H1 (cell line): ENCODE measurements around the gene GPR171. TPM values are rescaled to one million over a fixed set of nuclear protein-coding genes. Genes with fewer than 3 reads are reported as not detected.

ENCODE experiments used
- CTCF ChIA-PET: fragments of 300-600 bp; sonication (Branson Sonifier 250); formaldehyde crosslinking; loops from one replicate; lab custom pipeline; 2021; ENCODE audit not compliant: partially characterized antibody; lab: Charles Lee
- POLR2A ChIA-PET: fragments of 300-600 bp; sonication (Branson Sonifier 250); formaldehyde crosslinking; loops from one replicate; lab custom pipeline; 2021; ENCODE audit warnings: inconsistent platforms; ENCODE audit not compliant: partially characterized antibody; lab: Charles Lee
- DNase-seq, 2 experiments: peaks; one replicate each; pipeline versions ENCODE4 v3.0.0 to v3.0.0-alpha.2; 2010 to 2022; ENCODE audit warnings: low spot score in 2 of 2, low read depth in 1 of 2, mixed read lengths in 1 of 2
- FAIRE-seq: peaks from 2 replicates; lab custom pipeline; 2011; peaks lifted over from hg19 to GRCh38; lab: Jason Lieb, UNC
- H2AFZ ChIP-seq: 2 replicates; pipeline ENCODE4 v1.8.1; 2012; ENCODE audit warnings: low read length, inconsistent platforms
- H2AK5ac ChIP-seq: 2 replicates; pipeline ENCODE4 v1.6.1; 2013; ENCODE audit warnings: low read depth, low read length
- H2BK120ac ChIP-seq: replicated peaks from 2 replicates; pipeline ENCODE3; 2013; ENCODE audit warnings: low read depth, low read length, inconsistent platforms
- H2BK12ac ChIP-seq: 2 replicates; pipeline ENCODE4 v1.6.1; 2013; ENCODE audit warnings: low read depth, low read length
- H2BK15ac ChIP-seq: 2 replicates; pipeline ENCODE4 v1.6.1; 2013; ENCODE audit warnings: low read length
- H2BK20ac ChIP-seq: 2 replicates; pipeline ENCODE4 v1.6.1; 2013; ENCODE audit warnings: low read length
- H2BK5ac ChIP-seq: 2 replicates; pipeline ENCODE4 v1.6.1; 2013; ENCODE audit warnings: low read depth, low read length
- H3K14ac ChIP-seq: 2 replicates; pipeline ENCODE4 v1.6.1; 2013; ENCODE audit warnings: inconsistent platforms; ENCODE audit not compliant: insufficient read length
- H3K18ac ChIP-seq: 2 replicates; pipeline ENCODE4 v1.6.1; 2013; ENCODE audit warnings: low read length; ENCODE audit errors: extremely low read depth
- H3K23ac ChIP-seq: 2 replicates; pipeline ENCODE4 v1.6.1; 2013; ENCODE audit warnings: inconsistent platforms; ENCODE audit not compliant: insufficient read length
- H3K23me2 ChIP-seq: 2 replicates; pipeline ENCODE4 v1.6.1; 2013; ENCODE audit warnings: low read depth, low read length
- H3K27ac ChIP-seq: 2 replicates; pipeline ENCODE4 v1.6.1; 2011; ENCODE audit warnings: low read depth, low read length, inconsistent platforms
- H3K27me3 ChIP-seq, 4 experiments: replicated peaks in 1 of 4; 1 replicate in 1 of 4; 2 replicates in 3 of 4; pipeline versions ENCODE4 v1.6.1 to v1.8.1; 2011 to 2013; ENCODE audit warnings: low read length in 3 of 4, mild to moderate bottlenecking in 3 of 4, inconsistent platforms in 2 of 4, mixed read lengths in 2 of 4, moderate library complexity in 1 of 4; ENCODE audit not compliant: control insufficient read depth in 3 of 4, insufficient read depth in 3 of 4; ENCODE audit errors: extremely low read depth in 1 of 4
- H3K36me3 ChIP-seq, 4 experiments: 2 replicates each; pipeline versions ENCODE4 v1.6.1 to v1.8.1; 2011 to 2013; ENCODE audit warnings: mild to moderate bottlenecking in 4 of 4, low read length in 3 of 4, moderate library complexity in 2 of 4, control low read depth in 1 of 4, inconsistent platforms in 1 of 4; ENCODE audit not compliant: insufficient read depth in 4 of 4, control insufficient read depth in 2 of 4
- H3K4ac ChIP-seq: replicated peaks from 2 replicates; pipeline ENCODE3; 2013; ENCODE audit warnings: low read length, low read depth, mixed read lengths, inconsistent platforms; ENCODE audit not compliant: insufficient read length
- H3K4me1 ChIP-seq, 4 experiments: replicated peaks in 1 of 4; 1 replicate in 1 of 4; 2 replicates in 3 of 4; pipeline versions ENCODE4 v1.6.1 to v1.8.1; 2011 to 2013; ENCODE audit warnings: low read length in 3 of 4, inconsistent platforms in 2 of 4, mixed read lengths in 1 of 4; ENCODE audit not compliant: insufficient read depth in 4 of 4, control insufficient read depth in 3 of 4
- H3K4me2 ChIP-seq, 2 experiments: 2 replicates each; pipeline versions ENCODE4 v1.6.1 to v1.8.1; 2011 to 2013; ENCODE audit warnings: low read depth in 2 of 2, low read length in 2 of 2, control low read depth in 1 of 2, inconsistent platforms in 1 of 2, mild to moderate bottlenecking in 1 of 2; ENCODE audit not compliant: insufficient read depth in 1 of 2
- H3K4me3 ChIP-seq, 4 experiments: fragments of 200-600, 300-600 bp in 1 of 4; sonication (generic), shearing (Covaris generic), sonication (Bioruptor Twin) in 1 of 4; 2 replicates each; pipeline versions ENCODE4 v1.5.1 to v1.8.1; 2011 to 2016; ENCODE audit warnings: low read length in 4 of 4, low read depth in 3 of 4, control low read depth in 2 of 4, inconsistent platforms in 2 of 4, mild to moderate bottlenecking in 2 of 4, mixed read lengths in 1 of 4, moderate library complexity in 1 of 4; ENCODE audit not compliant: insufficient read depth in 2 of 4; ENCODE audit errors: extremely low read depth in 1 of 4
- H3K56ac ChIP-seq: replicated peaks from 2 replicates; pipeline ENCODE3; 2013; ENCODE audit warnings: low read depth, mild to moderate bottlenecking, mixed read lengths, low read length, inconsistent platforms; ENCODE audit not compliant: insufficient read length
- H3K79me1 ChIP-seq: 2 replicates; pipeline ENCODE4 v1.6.1; 2013; ENCODE audit warnings: low read depth, low read length, control low read depth
- H3K79me2 ChIP-seq, 2 experiments: 2 replicates each; pipeline versions ENCODE4 v1.6.1 to v1.8.1; 2012 to 2013; ENCODE audit warnings: low read length in 2 of 2, mild to moderate bottlenecking in 2 of 2, inconsistent platforms in 1 of 2; ENCODE audit not compliant: insufficient read depth in 2 of 2, control insufficient read depth in 1 of 2
- H3K9ac ChIP-seq, 4 experiments: replicated peaks in 1 of 4; 1 replicate in 1 of 4; 2 replicates in 3 of 4; pipeline versions ENCODE4 v1.6.1 to v1.8.1; 2011 to 2013; ENCODE audit warnings: low read depth in 3 of 4, low read length in 3 of 4, control low read depth in 2 of 4, mild to moderate bottlenecking in 2 of 4, moderate library complexity in 2 of 4, inconsistent platforms in 1 of 4; ENCODE audit errors: extremely low read depth in 1 of 4
- H3K9me3 ChIP-seq, 2 experiments: 2 replicates each; pipeline versions ENCODE4 v1.6.1 to v1.8.1; 2012 to 2013; ENCODE audit warnings: mild to moderate bottlenecking in 2 of 2, moderate library complexity in 2 of 2, control low read depth in 1 of 2, inconsistent platforms in 1 of 2, low read depth in 1 of 2, low read length in 1 of 2, mixed read lengths in 1 of 2; ENCODE audit not compliant: insufficient read depth in 2 of 2
- H4K20me1 ChIP-seq, 2 experiments: replicated peaks in 1 of 2; 2 replicates each; pipeline versions ENCODE3 to v1.8.1; 2011 to 2013; ENCODE audit warnings: inconsistent platforms in 2 of 2, low read length in 2 of 2, mild to moderate bottlenecking in 1 of 2; ENCODE audit not compliant: insufficient read depth in 2 of 2, control insufficient read depth in 1 of 2
- H4K5ac ChIP-seq: 2 replicates; pipeline ENCODE4 v1.6.1; 2013; ENCODE audit warnings: low read length, low read depth, mixed read lengths, inconsistent platforms; ENCODE audit not compliant: insufficient read length
- H4K8ac ChIP-seq: 2 replicates; pipeline ENCODE4 v1.8.0; 2013; ENCODE audit warnings: mild to moderate bottlenecking, moderate library complexity, low read length, inconsistent platforms; ENCODE audit not compliant: insufficient read depth; ENCODE audit errors: extremely low read depth
- H4K91ac ChIP-seq: replicated peaks from 2 replicates; pipeline ENCODE3; 2013; ENCODE audit warnings: low read length, mixed read lengths, inconsistent platforms; ENCODE audit not compliant: insufficient read length
- CHD1 ChIP-seq: IDR thresholded peaks from 2 replicates; pipeline ENCODE4 v1.6.1; 2012; ENCODE audit warnings: low read depth, low read length, improper control_type of control experiment
- GTF2F1 ChIP-seq: IDR thresholded peaks from 2 replicates; pipeline ENCODE4 v1.6.1; 2012; ENCODE audit warnings: low read depth, low read length, improper control_type of control experiment, borderline replicate concordance
- JUND ChIP-seq: IDR thresholded peaks from 2 replicates; pipeline ENCODE4 v1.6.1; 2011; ENCODE audit warnings: mild to moderate bottlenecking, improper control_type of control experiment, low read length
- YY1 ChIP-seq: IDR thresholded peaks from 2 replicates; pipeline ENCODE4 v1.6.1; 2011; ENCODE audit warnings: low read depth, mild to moderate bottlenecking, low read length
- polyA plus RNA-seq, 7 experiments: library from polyadenylated mRNA; depleted of rRNA in 3 of 7; stranded (reverse) in 5 of 7; unstranded in 2 of 7; fragments of >200 nt in 5 of 7; fragments of 200-250 nt in 2 of 7; gene quantifications; 1 replicate in 5 of 7; 2 replicates in 1 of 7; 4 replicates in 1 of 7; pipeline versions ENCODE4 v1.2.1 to v1.2.3, GENCODE V29; 2011 to 2013; ENCODE audit warnings: missing spikeins in 2 of 7, mixed read lengths in 2 of 7
- total RNA-seq: library from RNA; stranded (reverse); fragmentation: NEBNext Ultra II Directional; extraction: Animal tissue kit (Norgen Biotek cat#: 25700); gene quantifications from 2 replicates; pipeline ENCODE4 v1.2.1, GENCODE V29; 2021

Gene GPR171
- total and polyA plus RNA-seq, 2 of the 8 experiments (the other 6 are each of a cell fraction or from before 2014, with no cell fraction given) = not detected

GRCh38 chr3:151196434-151196833 is 6.6 kb downstream of the GPR171 start:
- Histone ChIP-seq H3K9ac (no peak overlapping the region), H3K27me3 (no peaks in the 10 kb centered on the region), H3K56ac (no peak overlapping the region), H3K23ac (no peak overlapping the region), H3K4me3 (no peak overlapping the region), H4K5ac (no peak overlapping the region), H2AFZ (no peak overlapping the region), H3K4me1 (no peaks in the 10 kb centered on the region), H3K18ac (no peak overlapping the region), H2BK12ac (no peak overlapping the region), H2BK20ac (no peak overlapping the region), H3K9me3 (no peaks in the 10 kb centered on the region), H3K79me2 (no peaks in the 10 kb centered on the region), H2BK120ac (no peak overlapping the region), H3K14ac (no peak overlapping the region), H4K20me1 (no peaks in the 10 kb centered on the region), H3K4me2 (no peak overlapping the region), H3K23me2 (no peaks in the 10 kb centered on the region), H3K4ac (no peak overlapping the region), H3K79me1 (no peaks in the 10 kb centered on the region), H2BK5ac (no peak overlapping the region), H3K36me3 (peaks cover 0 to 4% (median 0%) of the 10 kb centered on the region in 4 experiments; a peak in 3 of 8 replicates), H3K27ac (no peak overlapping the region), H4K91ac (no peak overlapping the region), H2AK5ac (no peak overlapping the region), H2BK15ac (no peak overlapping the region), H4K8ac (no peak overlapping the region)
- ChIA-PET POLR2A (no interaction called here), CTCF (interaction anchor here (0.7 to 4.4 kb wide), 5 partner anchors 11 to 32 kb away, joined by 3 to 18 read pairs (median 4); no protein-coding TSS in a partner anchor)
- no peak for TF ChIP-seq YY1
- TF ChIP-seq CHD1 = no peak
- TF ChIP-seq JUND = no peak
- TF ChIP-seq GTF2F1 = no peak
- no peak for FAIRE-seq
- no peak for DNase-seq
